Measurements from ENCODE around the gene GAN. TPM values are rescaled to one million over a fixed set of nuclear protein-coding genes. Genes with fewer than 3 reads are reported as not detected.
A peak's percentile ranks its signal among the peaks of the same experiment; 100 is the strongest.

The GAN gene
- polyA plus RNA-seq, 4 donors: 1.9 to 3.2 (median 2.7) TPM

GRCh38 chr16:81293909-81294802 lies 20.6 kb upstream of the GAN start:
- no peak for DNase-seq (ENCODE audit: low read depth in 4 of 4, low spot score in 3 of 4)

- no peak for DNase-seq (ENCODE audit: low read depth in 4 of 4, low spot score in 3 of 4)
Observed at GRCh38 chr16:81296631-81297030, 18.1 kb upstream of the GAN start.

- DNase-seq (ENCODE audit: low read depth in 4 of 4, low spot score in 3 of 4): no peak
Observed at GRCh38 chr16:81307770-81308169, 7.0 kb upstream of the GAN start.

- no peak for DNase-seq (ENCODE audit: low read depth in 4 of 4, low spot score in 3 of 4)
Observed at GRCh38 chr16:81310045-81310644, 4.6 kb upstream of the GAN start.

GRCh38 chr16:81311762-81312161 lies 3.0 kb upstream of the GAN start:
- no peak for DNase-seq (ENCODE audit: low read depth in 4 of 4, low spot score in 3 of 4)

GRCh38 chr16:81313701-81314602 lies 810 bp upstream of the GAN start:
- peak in 1 of 4 donors; percentile 4 for DNase-seq (ENCODE audit: low read depth in 4 of 4, low spot score in 3 of 4)

GRCh38 chr16:81315271-81316175 lies 761 bp downstream of the GAN start:
- peak in 2 of 4 donors; percentile 12 for DNase-seq (ENCODE audit: low read depth in 4 of 4, low spot score in 3 of 4)

- no peak for DNase-seq (ENCODE audit: low read depth in 4 of 4, low spot score in 3 of 4)
Observed at GRCh38 chr16:81316176-81316496, 1.4 kb downstream of the GAN start.

- no peak for DNase-seq (ENCODE audit: low read depth in 4 of 4, low spot score in 3 of 4)
Observed at GRCh38 chr16:81318711-81319110, 3.9 kb downstream of the GAN start.

- no peak for DNase-seq (ENCODE audit: low read depth in 4 of 4, low spot score in 3 of 4)
Observed at GRCh38 chr16:81319221-81319912, 4.6 kb downstream of the GAN start.

- no peak for DNase-seq (ENCODE audit: low read depth in 4 of 4, low spot score in 3 of 4)
Observed at GRCh38 chr16:81321039-81321438, 6.3 kb downstream of the GAN start.

- no peak for DNase-seq (ENCODE audit: low read depth in 4 of 4, low spot score in 3 of 4)
Observed at GRCh38 chr16:81321536-81321935, 6.8 kb downstream of the GAN start.

- no peak for DNase-seq (ENCODE audit: low read depth in 4 of 4, low spot score in 3 of 4)
Observed at GRCh38 chr16:81324808-81325207, 10.0 kb downstream of the GAN start.

- DNase-seq (ENCODE audit: low read depth in 4 of 4, low spot score in 3 of 4): no peak
Observed at GRCh38 chr16:81327011-81327410, 12.2 kb downstream of the GAN start.

GRCh38 chr16:81327447-81328196 lies 12.9 kb downstream of the GAN start:
- no peak for DNase-seq (ENCODE audit: low read depth in 4 of 4, low spot score in 3 of 4)

- no peak for DNase-seq (ENCODE audit: low read depth in 4 of 4, low spot score in 3 of 4)
Observed at GRCh38 chr16:81329947-81330346, 15.2 kb downstream of the GAN start.

GRCh38 chr16:81333356-81333755 lies 18.6 kb downstream of the GAN start:
- no peak for DNase-seq (ENCODE audit: low read depth in 4 of 4, low spot score in 3 of 4)

GRCh38 chr16:81335669-81336068 lies 20.9 kb downstream of the GAN start:
- no peak for DNase-seq (ENCODE audit: low read depth in 4 of 4, low spot score in 3 of 4)

GRCh38 chr16:81337097-81337496 lies 22.3 kb downstream of the GAN start:
- no peak for DNase-seq (ENCODE audit: low read depth in 4 of 4, low spot score in 3 of 4)
